ENCODE data around the gene GIT2. TPM values are rescaled to one million over a fixed set of nuclear protein-coding genes. Genes with fewer than 3 reads are reported as not detected.
"Not testable (repeated sequence)": the region's sequence is repeated elsewhere in the genome, so short reads cannot be mapped to it uniquely, and the experiment has no call there.

Gene GIT2
- total RNA-seq, 4 donors from 2014 or later: 14.1 to 31.9 (median 21.0) TPM

DNA sequence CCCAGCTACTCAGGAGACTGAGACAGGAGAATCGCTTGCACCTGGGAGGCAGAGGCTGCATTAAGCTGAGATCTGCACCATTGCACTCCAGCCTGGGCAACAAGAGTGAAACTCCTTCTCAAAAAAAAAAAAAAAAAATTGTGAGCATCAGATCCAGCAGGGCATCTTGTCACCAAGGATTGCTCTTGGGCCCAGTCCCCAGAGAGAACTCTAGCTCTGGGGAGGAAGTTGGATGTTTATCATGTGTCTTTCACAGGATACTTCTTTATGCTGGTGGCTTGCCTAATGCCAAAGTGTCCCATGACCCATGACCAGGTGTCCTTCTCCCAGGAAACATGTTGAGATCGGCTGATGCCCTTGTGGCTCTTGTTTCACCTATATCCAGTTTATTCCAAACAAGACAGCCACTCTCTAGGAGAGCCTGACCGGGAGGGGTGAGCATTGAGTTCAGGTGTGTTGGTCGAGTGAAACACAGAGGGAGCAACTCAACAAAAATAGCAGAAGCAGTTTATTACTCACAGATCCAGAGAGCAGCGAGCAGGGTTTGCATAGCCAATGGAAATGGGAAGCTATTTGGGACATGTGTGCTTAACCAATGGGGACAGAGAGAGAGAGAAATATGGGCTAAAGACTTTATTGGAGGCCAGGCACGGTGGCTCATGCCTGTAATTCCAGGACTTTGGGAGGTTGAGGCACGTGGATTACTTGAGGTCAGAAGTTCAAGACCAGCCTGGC, 102.7 kb downstream of the GIT2 start:
- Histone ChIP-seq H3K27me3 (no peaks in the 10 kb centered on the region), H3K27ac (peak overlapping the region; percentile 52 to 91 (median 71)), H3K9me3 (no peaks in the 10 kb centered on the region), H3K4me1 (peaks cover 18 to 64% (median 21%) of the 10 kb centered on the region in 3 donors), H3K36me3 (no peaks in the 10 kb centered on the region), H3K4me3 (no peak overlapping the region)
- 64 to 69% methylated on average over 5 to 7 of the region's 7 CpGs for WGBS, 2 donors
- DNase-seq: no peak
- no peak for TF ChIP-seq POLR2A (IDR thresholded peaks at IDR 0.05)
- TF ChIP-seq CTCF (IDR thresholded peaks at IDR 0.05): no peak
- intact Hi-C loops (cut with DNase I): no loop called here

DNA sequence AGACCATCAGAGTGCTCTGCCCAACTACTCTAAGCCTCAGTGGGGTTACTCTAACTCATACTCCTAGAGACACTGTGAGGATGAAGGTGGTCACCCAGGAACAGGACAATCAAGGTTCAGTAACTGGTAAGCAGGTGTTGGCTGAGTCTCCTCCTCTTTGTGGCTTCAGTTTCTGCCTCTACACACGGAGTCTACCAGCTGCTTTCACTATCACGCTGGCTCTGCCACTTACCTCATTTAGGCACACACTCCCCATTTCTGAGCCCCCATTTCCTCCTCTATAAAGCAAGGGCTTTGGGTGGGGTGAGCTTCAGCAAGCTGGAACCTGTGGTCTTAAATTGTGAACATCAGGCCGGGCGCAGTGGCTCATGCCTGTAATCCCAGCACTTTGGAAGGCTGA, 103.4 kb downstream of the GIT2 start:
- peaks cover 25 to 71% (median 25%) of the 10 kb centered on the region in 3 donors for H3K4me1 ChIP-seq
- 29 to 51% methylated on average over 4 of the region's 4 CpGs for WGBS, 2 donors
- intact Hi-C loops (cut with DNase I): no loop called here
- H3K27ac ChIP-seq: peak overlapping the region; percentile 64 to 91 (median 71)
- DNase-seq: no peak
- no peaks in the 10 kb centered on the region for H3K36me3 ChIP-seq
- no peak for TF ChIP-seq CTCF (IDR thresholded peaks at IDR 0.05)
- no peak for TF ChIP-seq POLR2A (IDR thresholded peaks at IDR 0.05)
- no peaks in the 10 kb centered on the region for H3K27me3 ChIP-seq
- H3K4me3 ChIP-seq: no peak overlapping the region
- H3K9me3 ChIP-seq: no peaks in the 10 kb centered on the region

DNA sequence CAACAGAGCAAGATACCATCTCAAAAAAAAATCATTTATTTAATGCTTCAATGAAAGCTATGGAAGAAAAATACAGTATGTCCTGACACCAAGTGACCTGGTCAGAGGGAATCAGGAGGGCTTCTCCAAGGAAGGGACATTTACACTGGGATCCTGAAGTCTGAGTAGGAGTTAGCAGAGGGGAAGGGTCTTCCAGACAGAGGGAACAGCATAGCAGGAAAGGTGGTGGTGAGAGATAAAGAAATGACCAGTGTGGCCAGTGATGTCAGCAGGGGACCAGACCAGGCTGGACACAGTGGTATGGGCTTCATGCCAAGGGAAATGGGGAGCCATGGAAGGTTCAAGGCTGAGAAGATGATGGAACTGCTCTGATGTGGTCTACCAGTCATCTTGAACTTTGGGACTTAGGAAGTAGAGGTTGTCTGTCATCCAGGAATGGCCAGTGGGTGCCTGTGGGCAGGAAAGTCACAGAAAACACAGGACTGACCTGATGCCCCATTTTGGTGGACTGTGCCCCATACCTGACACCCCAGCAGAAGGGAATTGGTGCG, 103.9 kb downstream of the GIT2 start:
- no peak overlapping the region for H3K4me3 ChIP-seq
- peaks cover 28 to 74% (median 29%) of the 10 kb centered on the region in 3 donors for H3K4me1 ChIP-seq
- H3K36me3 ChIP-seq: no peaks in the 10 kb centered on the region
- no peaks in the 10 kb centered on the region for H3K9me3 ChIP-seq
- intact Hi-C loops (cut with DNase I): no loop called here
- TF ChIP-seq CTCF (IDR thresholded peaks at IDR 0.05) (no peak), POLR2A (IDR thresholded peaks at IDR 0.05) (no peak)
- peak overlapping the region; percentile 64 to 91 (median 71) for H3K27ac ChIP-seq
- no peak for DNase-seq
- 100% methylated on average over 1 of the region's 1 CpG; no CpG with 5 or more reads in 1 of the 2 donors for WGBS, 2 donors
- no peaks in the 10 kb centered on the region for H3K27me3 ChIP-seq

DNA sequence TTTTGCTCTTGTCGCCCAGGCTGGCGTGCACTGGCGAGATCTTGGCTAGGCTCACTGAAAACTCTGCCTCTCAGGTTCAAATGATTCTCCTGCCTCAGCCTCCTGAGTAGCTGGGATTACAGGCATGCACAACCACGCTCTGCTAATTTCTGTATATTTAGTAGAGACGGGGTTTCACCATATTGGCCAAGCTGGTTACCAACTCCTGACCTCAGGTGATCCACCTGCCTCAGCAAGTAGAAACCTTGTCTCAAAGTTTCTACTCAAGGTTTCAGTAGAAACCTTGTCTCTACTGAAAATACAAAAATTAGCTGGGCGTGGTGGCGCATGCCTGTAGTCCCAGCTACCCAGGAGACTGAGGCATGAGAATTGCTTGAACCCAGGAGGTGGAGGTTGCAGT, 104.4 kb downstream of the GIT2 start:
- WGBS, 2 donors: 72% methylated on average over 6 of the region's 7 CpGs; no CpG with 5 or more reads in 1 of the 2 donors

GRCh38 chr12:109890620-109891170, 105.5 kb downstream of the GIT2 start:
- TF ChIP-seq CTCF (IDR thresholded peaks at IDR 0.05) (no peak), POLR2A (IDR thresholded peaks at IDR 0.05) (no peak)
- DNase-seq: no peak
- Histone ChIP-seq H3K27me3 (no peaks in the 10 kb centered on the region), H3K36me3 (no peaks in the 10 kb centered on the region), H3K4me3 (no peak overlapping the region), H3K27ac (peak overlapping the region; percentile 34 to 98 (median 88)), H3K4me1 (peaks cover 28 to 78% (median 29%) of the 10 kb centered on the region in 3 donors), H3K9me3 (no peaks in the 10 kb centered on the region)
- intact Hi-C loops (cut with DNase I): no loop called here
- 70 to 82% methylated on average over 6 to 13 of the region's 13 CpGs for WGBS, 2 donors

More for the DNA sequence above, 104.4 kb downstream of the GIT2 start:
- peak overlapping the region in 3 of 4 donors; percentile 71 to 91 (median 71) for H3K27ac ChIP-seq
- H3K9me3 ChIP-seq; H3K36me3 ChIP-seq; H3K4me3 ChIP-seq; H3K27me3 ChIP-seq; intact Hi-C loops (cut with DNase I); DNase-seq: not testable (repeated sequence)
- peaks cover 28 to 74% (median 29%) of the 10 kb centered on the region in 3 donors for H3K4me1 ChIP-seq

Measured in esophagus squamous epithelium (tissue), 5 donors.